GM18517 (cell line): ENCODE measurements around the gene CFAP52.
"Not testable (repeated sequence)": the region's sequence is repeated elsewhere in the genome, so short reads cannot be mapped to it uniquely, and the experiment has no call there.

Source experiments
- ATAC-seq: cut with Tn5 transposase; IDR thresholded peaks from one replicate; pipeline ENCODE4 v1.9.1; 2021; ENCODE audit warnings: mild to moderate bottlenecking, moderate library complexity; ENCODE audit not compliant: unreplicated experiment

The CFAP52 gene

GRCh38 chr17:9644910-9645751, 68.7 kb downstream of the CFAP52 start, which contains the start of gene USP43:
USP43 (plus strand) TSS chr17:9645517; CDS start chr17:9645633, 116 bp downstream.
- no peak for ATAC-seq

- ATAC-seq: no peak
Measured at GRCh38 chr17:9645851-9646545, 69.6 kb downstream of the CFAP52 start.

- ATAC-seq: no peak
Measured at GRCh38 chr17:9646546-9646885, 70.1 kb downstream of the CFAP52 start.

GRCh38 chr17:9647014-9647413, 70.6 kb downstream of the CFAP52 start:
- no peak for ATAC-seq

- ATAC-seq: no peak
Measured at GRCh38 chr17:9648521-9649110, 72.2 kb downstream of the CFAP52 start.

- no peak for ATAC-seq
Measured at GRCh38 chr17:9658593-9659211, 82.3 kb downstream of the CFAP52 start.

- ATAC-seq: no peak
Measured at GRCh38 chr17:9661027-9661426, 84.6 kb downstream of the CFAP52 start.

- not testable (repeated sequence) for ATAC-seq
Measured at GRCh38 chr17:9663511-9663910, 87.1 kb downstream of the CFAP52 start.

- ATAC-seq: no peak
Measured at GRCh38 chr17:9666461-9667050, 90.1 kb downstream of the CFAP52 start.

- no peak for ATAC-seq
Measured at GRCh38 chr17:9668517-9668916, 92.1 kb downstream of the CFAP52 start.

- ATAC-seq: no peak
Measured at GRCh38 chr17:9669551-9670008, 93.1 kb downstream of the CFAP52 start.

- ATAC-seq: no peak
Measured at GRCh38 chr17:9670596-9670995, 94.2 kb downstream of the CFAP52 start.

GRCh38 chr17:9671559-9671958, 95.1 kb downstream of the CFAP52 start:
- no peak for ATAC-seq

- no peak for ATAC-seq
Measured at GRCh38 chr17:9672266-9672665, 95.8 kb downstream of the CFAP52 start.

GRCh38 chr17:9672691-9673090, 96.2 kb downstream of the CFAP52 start:
- no peak for ATAC-seq

GRCh38 chr17:9676084-9676483, 99.6 kb downstream of the CFAP52 start:
- ATAC-seq: no peak

GRCh38 chr17:9676820-9677310, 100.4 kb downstream of the CFAP52 start:
- ATAC-seq: no peak

GRCh38 chr17:9677411-9677810, 101.0 kb downstream of the CFAP52 start:
- ATAC-seq: no peak

- no peak for ATAC-seq
Measured at GRCh38 chr17:9677896-9678295, 101.5 kb downstream of the CFAP52 start.

- no peak for ATAC-seq
Measured at GRCh38 chr17:9684955-9685621, 108.6 kb downstream of the CFAP52 start.
